Activated CD8-positive, alpha-beta T cell treated with anti-CD3 and anti-CD28 coated beads, Interleukin-2, amount 10 ng/mL, durations not matched to agents 7 days and 5 days (primary cell): ENCODE results near the gene LCA5. TPM values are rescaled to one million over a fixed set of nuclear protein-coding genes. Genes with fewer than 3 reads are reported as not detected.
"Not testable (repeated sequence)": the region's sequence is repeated elsewhere in the genome, so short reads cannot be mapped to it uniquely, and the experiment has no call there.

Experiments used
- ATAC-seq: fragments of 150-1000 bp; cut with Tn5 transposase; one replicate; pipeline ENCODE4 v1.10.0; 2021; ENCODE audit warnings: moderate library complexity
- CTCF ChIA-PET: fragments of 350-600 bp; sonication (Branson Sonifier 250); formaldehyde crosslinking; loops from one replicate; lab custom pipeline; 2021; ENCODE audit warnings: antibody characterized with exemption; lab: Charles Lee
- POLR2A ChIA-PET: fragments of 350-600 bp; sonication (Branson Sonifier 250); formaldehyde crosslinking; loops from one replicate; lab custom pipeline; 2021; ENCODE audit warnings: antibody characterized with exemption; lab: Charles Lee
- DNase-seq: peaks from one replicate; pipeline ENCODE4 v3.0.0-alpha.2; 2020
- H3K27ac Mint-ChIP-seq: one replicate; pipeline ENCODE4 v1.8.0; 2021; ENCODE audit warnings: mild to moderate bottlenecking, mixed read lengths
- H3K27me3 Mint-ChIP-seq: one replicate; pipeline ENCODE4 v1.8.0; 2021; ENCODE audit warnings: low read depth, mixed read lengths
- H3K36me3 Mint-ChIP-seq: one replicate; pipeline ENCODE4 v1.8.0; 2021; ENCODE audit warnings: low read depth, mixed read lengths
- H3K4me1 Mint-ChIP-seq: one replicate; pipeline ENCODE4 v1.8.0; 2021; ENCODE audit warnings: low read depth, mixed read lengths
- H3K4me3 Mint-ChIP-seq: one replicate; pipeline ENCODE4 v1.8.0; 2021; ENCODE audit warnings: mild to moderate bottlenecking, mixed read lengths
- H3K9me3 Mint-ChIP-seq: one replicate; pipeline ENCODE4 v1.8.0; 2022; ENCODE audit warnings: mixed read lengths; ENCODE audit not compliant: insufficient read depth
- total RNA-seq, 2 experiments: library from RNA; stranded (reverse); gene quantifications; one replicate each; pipeline ENCODE4 v1.2.3, GENCODE V29; 2021

Gene LCA5
- total RNA-seq: not detected

GRCh38 chr6:79536954-79537747 is at the start of gene LCA5:
LCA5 (minus strand) TSS chr6:79537430; CDS start chr6:79518894, 18,536 bp downstream.
- Mint-ChIP-seq H3K4me3 (no peak within 1 kb of the TSS), H3K4me1 (no peaks in the 10 kb centered on the region), H3K9me3 (no peaks in the 10 kb centered on the region), H3K27ac (no peak within 1 kb of the TSS), H3K27me3 (peaks cover 14% of the 10 kb centered on the region), H3K36me3 (no peaks in the 10 kb centered on the region)
- peak; percentile 100 for ATAC-seq
- ChIA-PET CTCF (no interaction called here), POLR2A (interaction anchor here (1.6 kb wide), 1 partner anchor 459 kb away, joined by 5 read pairs; the partner anchor contains the start of gene PHIP)
- DNase-seq: peak; percentile 86

- CTCF ChIA-PET: no interaction called here
- H3K4me3 Mint-ChIP-seq: no peak overlapping the region
- DNase-seq: no peak
Measured at GRCh38 chr6:79586548-79586947, 49.3 kb upstream of the LCA5 start.

GRCh38 chr6:79584332-79584731 is 47.1 kb upstream of the LCA5 start:
- DNase-seq: no peak
- ChIA-PET CTCF (no interaction called here), POLR2A (no interaction called here)
- no peak overlapping the region for H3K27ac Mint-ChIP-seq
- no peak for ATAC-seq
- H3K9me3 Mint-ChIP-seq: peaks cover 4% of the 10 kb centered on the region
- H3K36me3 Mint-ChIP-seq: no peaks in the 10 kb centered on the region
- no peak overlapping the region for H3K4me3 Mint-ChIP-seq
- H3K27me3 Mint-ChIP-seq: no peaks in the 10 kb centered on the region
- H3K4me1 Mint-ChIP-seq: no peaks in the 10 kb centered on the region

More at GRCh38 chr6:79586548-79586947, 49.3 kb upstream of the LCA5 start:
- Mint-ChIP-seq H3K9me3 (peaks cover 4% of the 10 kb centered on the region), H3K27me3 (no peaks in the 10 kb centered on the region), H3K36me3 (no peaks in the 10 kb centered on the region), H3K4me1 (no peaks in the 10 kb centered on the region), H3K27ac (no peak overlapping the region)
- ATAC-seq: no peak
- POLR2A ChIA-PET: no interaction called here

GRCh38 chr6:79577926-79578325 is 40.7 kb upstream of the LCA5 start:
- H3K27me3 Mint-ChIP-seq, H3K4me3 Mint-ChIP-seq, H3K27ac Mint-ChIP-seq, DNase-seq, ATAC-seq, H3K36me3 Mint-ChIP-seq, POLR2A ChIA-PET, H3K9me3 Mint-ChIP-seq, H3K4me1 Mint-ChIP-seq: not testable (repeated sequence)
- CTCF ChIA-PET: interaction anchor here (1.0 kb wide), 1 partner anchor 94 kb away, joined by 3 read pairs; no protein-coding TSS in a partner anchor

- no peaks in the 10 kb centered on the region for H3K9me3 Mint-ChIP-seq
- DNase-seq (no peak), ATAC-seq (no peak)
- H3K36me3 Mint-ChIP-seq: no peaks in the 10 kb centered on the region
- CTCF ChIA-PET: interaction anchor here (0.9 kb wide), 1 partner anchor 140 kb away, joined by 3 read pairs; no protein-coding TSS in a partner anchor
- H3K27me3 Mint-ChIP-seq: peaks cover 6% of the 10 kb centered on the region
- no peaks in the 10 kb centered on the region for H3K4me1 Mint-ChIP-seq
- POLR2A ChIA-PET: no interaction called here
- H3K4me3 Mint-ChIP-seq: no peak overlapping the region
- no peak overlapping the region for H3K27ac Mint-ChIP-seq
Measured at GRCh38 chr6:79574630-79575225, 37.5 kb upstream of the LCA5 start.

- H3K9me3 Mint-ChIP-seq: no peaks in the 10 kb centered on the region
- H3K4me3 Mint-ChIP-seq: no peak overlapping the region
- ChIA-PET CTCF (interaction anchor here (0.9 kb wide), 1 partner anchor 141 kb away, joined by 3 read pairs; no protein-coding TSS in a partner anchor), POLR2A (no interaction called here)
- no peak overlapping the region for H3K27ac Mint-ChIP-seq
- DNase-seq (no peak), ATAC-seq (no peak)
- peaks cover 6% of the 10 kb centered on the region for H3K27me3 Mint-ChIP-seq
- no peaks in the 10 kb centered on the region for H3K36me3 Mint-ChIP-seq
- H3K4me1 Mint-ChIP-seq: no peaks in the 10 kb centered on the region
Measured at GRCh38 chr6:79574174-79574573, 36.9 kb upstream of the LCA5 start.

GRCh38 chr6:79571030-79571367 is 33.8 kb upstream of the LCA5 start:
- ChIA-PET POLR2A (no interaction called here), CTCF (interaction anchor here (0.7 to 2.4 kb wide), 9 partner anchors 14 to 297 kb away, joined by 3 to 15 read pairs (median 3); no protein-coding TSS in a partner anchor)
- no peaks in the 10 kb centered on the region for H3K9me3 Mint-ChIP-seq
- peaks cover 4% of the 10 kb centered on the region for H3K27me3 Mint-ChIP-seq
- no peak overlapping the region for H3K4me3 Mint-ChIP-seq
- DNase-seq (no peak), ATAC-seq (no peak)
- no peaks in the 10 kb centered on the region for H3K36me3 Mint-ChIP-seq
- H3K4me1 Mint-ChIP-seq: no peaks in the 10 kb centered on the region
- H3K27ac Mint-ChIP-seq: no peak overlapping the region

- no peak overlapping the region for H3K4me3 Mint-ChIP-seq
- H3K27me3 Mint-ChIP-seq: peaks cover 4% of the 10 kb centered on the region
Measured at GRCh38 chr6:79570129-79571029, 33.1 kb upstream of the LCA5 start.

GRCh38 chr6:79568996-79569395 is 31.8 kb upstream of the LCA5 start:
- Mint-ChIP-seq H3K36me3 (no peaks in the 10 kb centered on the region), H3K9me3 (no peaks in the 10 kb centered on the region), H3K4me3 (no peak overlapping the region), H3K27me3 (peaks cover 2% of the 10 kb centered on the region), H3K4me1 (no peaks in the 10 kb centered on the region), H3K27ac (no peak overlapping the region)
- CTCF ChIA-PET: interaction anchor here (2.4 kb wide), 1 partner anchor 244 kb away, joined by 7 read pairs; no protein-coding TSS in a partner anchor
- no peak for DNase-seq
- POLR2A ChIA-PET: no interaction called here
- no peak for ATAC-seq

More at GRCh38 chr6:79570129-79571029, 33.1 kb upstream of the LCA5 start:
- DNase-seq (no peak), ATAC-seq (no peak)
- no peaks in the 10 kb centered on the region for H3K9me3 Mint-ChIP-seq
- H3K27ac Mint-ChIP-seq: no peak overlapping the region
- no peaks in the 10 kb centered on the region for H3K36me3 Mint-ChIP-seq
- ChIA-PET POLR2A (no interaction called here), CTCF (interaction anchor here (0.7 to 2.4 kb wide), 9 partner anchors 13 to 298 kb away, joined by 3 to 15 read pairs (median 3); no protein-coding TSS in a partner anchor)
- H3K4me1 Mint-ChIP-seq: no peaks in the 10 kb centered on the region

GRCh38 chr6:79564636-79565035 is 27.4 kb upstream of the LCA5 start:
- H3K36me3 Mint-ChIP-seq: no peaks in the 10 kb centered on the region
- ATAC-seq (no peak), DNase-seq (no peak)
- ChIA-PET POLR2A (interaction anchor here (0.7 kb wide), 1 partner anchor 328 kb away, joined by 3 read pairs; no protein-coding TSS in a partner anchor), CTCF (no interaction called here)
- no peaks in the 10 kb centered on the region for H3K4me1 Mint-ChIP-seq
- no peaks in the 10 kb centered on the region for H3K27me3 Mint-ChIP-seq
- H3K4me3 Mint-ChIP-seq: no peak overlapping the region
- H3K27ac Mint-ChIP-seq: no peak overlapping the region
- H3K9me3 Mint-ChIP-seq: no peaks in the 10 kb centered on the region

GRCh38 chr6:79559706-79560105 is 22.5 kb upstream of the LCA5 start:
- POLR2A ChIA-PET: no interaction called here
- Mint-ChIP-seq H3K27me3 (no peaks in the 10 kb centered on the region), H3K4me1 (no peaks in the 10 kb centered on the region), H3K36me3 (no peaks in the 10 kb centered on the region), H3K9me3 (no peaks in the 10 kb centered on the region), H3K4me3 (no peak overlapping the region), H3K27ac (no peak overlapping the region)
- CTCF ChIA-PET: no interaction called here
- ATAC-seq: no peak
- no peak for DNase-seq
